ENCODE data around the gene ASGR2. TPM values are rescaled to one million over a fixed set of nuclear protein-coding genes. Genes with fewer than 3 reads are reported as not detected.
"Not testable (repeated sequence)": the region's sequence is repeated elsewhere in the genome, so short reads cannot be mapped to it uniquely, and the experiment has no call there.

Gene ASGR2
- total RNA-seq, 1 experiment from 2014 or later, result not detected

- DNase-seq (ENCODE audit: extremely low read depth, low read depth), result not testable (repeated sequence)
Observed at GRCh38 chr17:7126386-7126785, 11.8 kb upstream of the ASGR2 start.

- DNase-seq (ENCODE audit: extremely low read depth, low read depth), result no peak
Observed at GRCh38 chr17:7124923-7125322, 10.3 kb upstream of the ASGR2 start.

DNA sequence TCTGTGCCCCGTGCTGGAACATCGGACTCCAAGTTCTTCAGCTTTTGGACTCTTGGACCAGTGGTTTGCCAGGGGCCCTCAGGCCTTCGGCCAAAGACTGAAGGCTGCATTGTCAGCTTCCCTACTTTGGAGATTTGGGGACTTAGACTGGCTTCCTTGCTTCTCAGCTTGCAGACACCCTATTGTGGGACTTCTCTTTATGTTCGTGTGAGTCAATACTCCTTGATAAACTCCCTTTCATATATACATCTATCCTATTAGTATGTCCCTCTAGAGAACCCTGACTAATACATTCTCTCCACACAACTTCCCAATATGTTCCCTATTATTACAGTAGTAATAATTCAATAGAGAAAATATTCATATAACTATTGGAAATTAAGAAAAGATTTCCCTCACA, 9.2 kb upstream of the ASGR2 start:
- DNase-seq (ENCODE audit: extremely low read depth, low read depth), result no peak

GRCh38 chr17:7122381-7122780, 7.8 kb upstream of the ASGR2 start:
- no peak for DNase-seq (ENCODE audit: extremely low read depth, low read depth)

- not testable (repeated sequence) for DNase-seq (ENCODE audit: extremely low read depth, low read depth)
Observed at GRCh38 chr17:7120635-7121034, 6.0 kb upstream of the ASGR2 start.

- no peak for DNase-seq (ENCODE audit: extremely low read depth, low read depth)
Observed at GRCh38 chr17:7120123-7120522, 5.5 kb upstream of the ASGR2 start.

DNA sequence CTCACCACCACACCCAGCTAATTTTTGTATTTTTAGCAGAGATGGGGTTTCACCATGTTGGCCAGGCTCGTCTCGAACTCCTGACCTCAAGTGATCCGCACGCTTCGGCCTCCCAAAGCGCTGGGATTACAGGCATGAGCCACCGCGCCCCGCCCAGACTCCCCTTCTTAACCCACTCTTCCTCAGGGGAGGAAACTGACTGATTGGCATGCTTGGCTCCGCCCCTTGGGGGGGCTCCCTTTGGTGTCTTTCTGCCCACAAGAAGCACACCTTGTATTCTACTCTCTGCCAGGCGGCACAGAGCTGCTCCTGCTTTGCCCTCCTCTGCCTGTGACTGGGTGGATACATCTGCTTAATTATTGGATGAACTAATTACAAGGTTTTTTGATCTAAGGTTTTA, 4.7 kb upstream of the ASGR2 start:
- no peak for DNase-seq (ENCODE audit: extremely low read depth, low read depth)

GRCh38 chr17:7114875-7115614, 423 bp upstream of the ASGR2 start:
- no peak for DNase-seq (ENCODE audit: extremely low read depth, low read depth)

DNA sequence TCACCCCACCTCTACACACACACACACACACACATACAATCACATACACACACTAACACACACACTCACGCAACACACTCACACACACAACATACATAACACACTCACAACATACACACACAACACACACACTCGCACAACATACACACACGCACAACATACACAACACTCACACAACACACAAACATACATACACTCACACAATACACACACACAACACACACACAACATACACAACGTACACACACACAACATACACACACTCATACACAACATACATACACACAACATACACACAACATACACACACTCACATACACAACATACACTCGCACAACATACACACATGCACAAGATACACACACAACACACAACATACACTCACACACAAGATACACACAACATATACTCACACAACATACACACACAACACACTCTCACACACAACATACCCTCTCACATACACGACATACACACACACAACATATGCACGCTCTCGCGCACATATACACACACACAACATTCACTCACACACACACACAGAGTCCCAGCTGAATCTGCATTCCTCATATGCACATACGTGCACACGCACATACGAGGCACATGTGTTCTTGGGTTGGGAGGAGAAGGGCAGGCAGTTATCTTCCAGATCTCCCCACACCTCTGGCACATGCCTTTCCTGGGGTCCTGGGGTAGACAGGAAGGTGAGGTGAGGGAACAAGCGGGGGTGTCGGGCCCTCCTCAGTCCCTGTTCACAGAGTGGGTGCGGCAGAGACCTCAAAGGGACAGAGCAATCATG, 1.1 kb downstream of the ASGR2 start:
- DNase-seq (ENCODE audit: extremely low read depth, low read depth), result no peak

DNA sequence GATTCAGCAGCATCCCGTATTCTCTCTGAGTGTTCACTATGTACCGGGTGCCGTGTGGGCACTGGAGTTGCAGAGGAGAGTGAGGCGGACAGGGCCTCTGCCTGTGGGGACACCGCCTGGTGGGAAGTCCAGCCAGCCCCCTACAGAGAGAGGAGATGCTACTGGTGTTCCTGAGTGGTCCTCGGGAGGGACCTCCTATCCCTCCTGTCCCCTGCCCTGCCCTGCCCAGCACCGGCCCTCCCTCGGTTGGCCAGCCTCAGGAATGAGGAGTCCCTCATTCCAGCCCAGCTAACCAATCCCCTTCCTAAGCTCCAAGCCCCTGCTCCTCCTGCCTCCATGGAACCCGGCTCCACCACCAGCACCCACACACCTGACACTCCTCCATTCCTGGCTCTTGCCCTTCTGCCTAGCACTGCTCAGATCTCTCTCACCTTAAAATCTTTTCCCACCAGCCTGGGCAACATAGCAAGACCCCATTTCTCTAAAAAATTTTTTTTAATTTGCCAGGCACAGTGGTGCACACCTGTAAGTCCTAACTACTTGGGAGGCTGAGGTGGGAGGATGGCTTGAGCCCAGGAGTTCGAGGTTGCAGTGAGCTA, 2.0 kb downstream of the ASGR2 start:
- DNase-seq (ENCODE audit: extremely low read depth, low read depth), result no peak

DNA sequence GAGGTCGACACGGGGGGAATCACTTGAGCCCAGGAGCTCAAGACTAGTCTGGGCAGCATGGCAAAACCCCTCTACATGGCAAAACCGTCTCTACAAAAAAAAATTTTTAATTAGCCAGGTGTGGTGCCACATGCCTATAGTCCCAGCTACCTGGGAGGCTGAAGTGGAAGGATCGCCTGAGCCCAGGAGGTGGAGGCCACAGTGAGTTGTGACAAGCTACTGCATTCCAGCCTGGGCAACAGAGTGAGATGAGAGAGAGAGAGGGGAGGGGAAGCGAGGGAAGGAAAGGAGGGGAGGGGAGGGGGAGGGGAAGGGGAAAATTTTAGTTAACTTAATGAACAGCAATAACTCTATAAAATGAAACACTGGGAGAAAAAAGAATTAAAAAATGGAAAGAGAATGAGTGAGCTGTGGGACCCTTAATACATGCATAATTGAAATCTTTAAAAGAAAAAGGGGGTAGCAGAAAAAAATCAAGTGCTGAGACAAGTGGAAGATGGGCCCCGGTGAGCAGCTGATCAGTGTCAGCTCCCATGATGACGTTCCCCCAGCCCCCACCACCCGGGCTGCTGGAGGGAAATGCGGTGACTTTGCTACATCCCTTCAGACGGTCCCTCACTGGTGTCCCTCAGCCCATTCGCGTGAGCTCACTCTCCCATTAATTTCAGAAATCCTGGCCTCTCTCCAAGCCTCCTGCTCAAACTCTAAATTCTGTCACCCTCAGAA, 2.7 kb downstream of the ASGR2 start:
- DNase-seq (ENCODE audit: extremely low read depth, low read depth), result no peak

GRCh38 chr17:7110617-7111306, 3.9 kb downstream of the ASGR2 start:
- DNase-seq (ENCODE audit: extremely low read depth, low read depth), result no peak

GRCh38 chr17:7109461-7110322, 4.9 kb downstream of the ASGR2 start:
- DNase-seq (ENCODE audit: extremely low read depth, low read depth), result no peak

- no peak for DNase-seq (ENCODE audit: extremely low read depth, low read depth)
Observed at GRCh38 chr17:7108981-7109380, 5.6 kb downstream of the ASGR2 start.

GRCh38 chr17:7108560-7108925, 6.1 kb downstream of the ASGR2 start:
- no peak for DNase-seq (ENCODE audit: extremely low read depth, low read depth)

DNA sequence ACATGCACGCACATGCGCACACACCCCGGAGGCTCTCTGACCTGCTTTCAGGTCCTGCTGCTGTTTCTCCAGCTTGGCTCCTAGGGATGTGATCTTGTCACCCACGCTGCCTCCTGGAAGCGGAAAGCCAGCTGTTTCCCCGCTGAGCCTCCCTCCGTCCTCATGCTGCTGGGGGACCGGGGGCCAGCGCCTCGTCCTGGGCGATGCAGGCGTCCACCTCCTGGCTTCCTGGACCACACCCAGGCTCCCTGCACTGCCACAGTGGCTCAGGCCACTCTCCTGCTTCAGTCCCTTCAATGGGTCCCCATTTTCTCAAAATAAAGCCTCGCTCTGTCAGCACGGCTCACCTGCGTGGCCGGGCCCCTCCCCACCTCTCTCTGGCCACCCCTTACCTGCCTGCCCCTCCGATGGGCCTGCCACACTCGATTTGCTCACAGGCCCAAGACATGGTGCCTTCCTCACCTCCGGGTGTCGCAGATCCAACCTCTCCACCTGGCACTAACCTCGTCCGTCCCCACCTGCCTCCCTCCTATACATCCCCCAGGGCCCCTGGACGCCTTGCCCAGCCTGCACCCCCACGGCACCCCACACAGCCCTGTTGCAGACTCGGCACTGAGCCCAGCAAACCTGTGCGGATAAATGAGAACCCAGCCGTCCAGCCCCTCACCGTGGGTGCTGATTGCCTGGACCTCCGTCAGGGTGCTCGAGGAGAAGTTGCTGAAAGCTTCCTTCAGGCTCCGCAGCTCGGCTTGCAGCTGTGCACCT, 6.6 kb downstream of the ASGR2 start:
- no peak for DNase-seq (ENCODE audit: extremely low read depth, low read depth)

- no peak for DNase-seq (ENCODE audit: extremely low read depth, low read depth)
Observed at GRCh38 chr17:7107012-7107754, 7.4 kb downstream of the ASGR2 start.

DNA sequence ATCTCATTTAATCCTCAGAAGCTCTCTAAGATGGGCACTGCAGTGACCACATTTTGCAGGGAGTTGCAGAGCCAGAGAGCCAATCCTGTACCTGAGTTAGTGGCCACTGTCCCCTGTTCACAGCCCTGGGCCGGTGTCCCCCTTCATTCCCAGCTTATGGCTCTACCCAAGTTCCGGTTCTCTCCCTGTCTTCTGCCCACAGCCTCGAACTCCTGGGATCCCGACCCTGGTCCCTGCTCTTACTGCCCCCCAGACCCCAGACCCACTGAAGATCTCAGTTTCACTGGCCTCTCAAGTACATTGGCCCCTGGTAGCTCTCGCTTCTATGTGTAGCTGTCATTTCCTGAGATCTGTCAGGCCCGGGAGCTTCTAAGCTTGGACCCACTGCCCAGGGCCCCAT, 12.2 kb downstream of the ASGR2 start:
- no peak for DNase-seq (ENCODE audit: extremely low read depth, low read depth)

Data from NCI-H460 (cell line).